ENCODE data around the gene DIPK1A. TPM values are rescaled to one million over a fixed set of nuclear protein-coding genes. Genes with fewer than 3 reads are reported as not detected.

DIPK1A gene
- total RNA-seq, 1 donor from 2014 or later: 5.6 TPM

GRCh38 chr1:92961896-92962752 is 862 bp upstream of the DIPK1A start:
- peak overlapping the region; percentile 95 for H3K27ac ChIP-seq
- TF ChIP-seq CTCF (IDR thresholded peaks at IDR 0.05): no peak
- DNase-seq (no peak), ATAC-seq (peak; percentile 23 to 40)
- H3K9me3 ChIP-seq: no peaks in the 10 kb centered on the region
- intact Hi-C loops (cut with DNase I): no loop called here
- peaks cover 17% of the 10 kb centered on the region for H3K4me1 ChIP-seq
- no peaks in the 10 kb centered on the region for H3K36me3 ChIP-seq
- H3K4me3 ChIP-seq: peak overlapping the region; percentile 68
- H3K27me3 ChIP-seq (ENCODE audit: low read depth): no peaks in the 10 kb centered on the region

- Histone ChIP-seq H3K36me3 (no peaks in the 10 kb centered on the region), H3K4me1 (peaks cover 17% of the 10 kb centered on the region), H3K27ac (peak overlapping the region; percentile 95), H3K9me3 (no peaks in the 10 kb centered on the region), H3K4me3 (peak overlapping the region; percentile 68), H3K27me3 (ENCODE audit: low read depth) (no peaks in the 10 kb centered on the region)
- TF ChIP-seq CTCF (IDR thresholded peaks at IDR 0.05): peak; percentile 68
- peak; percentile 85 to 86 for ATAC-seq
- intact Hi-C loops (cut with DNase I): no loop called here
- DNase-seq: peak; percentile 50
Measured at GRCh38 chr1:92960395-92961130, 699 bp downstream of the DIPK1A start.

GRCh38 chr1:92958203-92958970 is 2.9 kb downstream of the DIPK1A start:
- DNase-seq: no peak
- H3K27ac ChIP-seq: no peak overlapping the region
- TF ChIP-seq CTCF (IDR thresholded peaks at IDR 0.05): no peak
- H3K4me1 ChIP-seq: peaks cover 17% of the 10 kb centered on the region
- intact Hi-C loops (cut with DNase I): no loop called here
- no peaks in the 10 kb centered on the region for H3K9me3 ChIP-seq
- no peaks in the 10 kb centered on the region for H3K27me3 ChIP-seq (ENCODE audit: low read depth)
- H3K36me3 ChIP-seq: no peaks in the 10 kb centered on the region
- no peak for ATAC-seq
- no peak overlapping the region for H3K4me3 ChIP-seq

GRCh38 chr1:92957030-92957734 is 4.1 kb downstream of the DIPK1A start:
- Histone ChIP-seq H3K36me3 (no peaks in the 10 kb centered on the region), H3K9me3 (no peaks in the 10 kb centered on the region), H3K4me1 (peaks cover 9% of the 10 kb centered on the region), H3K27me3 (ENCODE audit: low read depth) (no peaks in the 10 kb centered on the region), H3K27ac (no peak overlapping the region), H3K4me3 (no peak overlapping the region)
- intact Hi-C loops (cut with DNase I): no loop called here
- ATAC-seq: no peak
- no peak for DNase-seq
- no peak for TF ChIP-seq CTCF (IDR thresholded peaks at IDR 0.05)

Data from lower lobe of right lung (tissue), 2 donors.